ENCODE data around the gene ATP6V0A4.
A peak's percentile ranks its signal among the peaks of the same experiment; 100 is the strongest.

ATP6V0A4 gene

DNA sequence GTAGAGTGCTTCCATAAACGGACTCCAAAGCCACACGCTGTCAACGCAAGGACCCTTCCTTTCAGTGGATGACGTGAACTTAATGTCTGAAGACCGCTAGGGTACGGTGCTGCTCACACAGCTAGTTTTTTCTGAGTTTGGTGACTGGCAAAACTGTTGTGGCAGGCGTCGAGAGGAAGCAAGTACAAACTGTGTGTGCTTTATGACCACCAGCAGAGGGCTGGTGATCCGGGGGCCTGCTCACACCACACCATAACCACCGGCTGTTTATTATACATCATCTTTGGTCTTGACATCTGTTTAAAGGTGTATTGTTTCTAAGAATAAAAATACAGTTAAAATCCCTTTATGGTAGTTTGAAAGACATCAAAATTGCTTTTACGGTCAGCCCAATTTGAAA is 37.1 kb upstream of the ATP6V0A4 start:
- no peaks in the 10 kb centered on the region for H3K9me2 ChIP-seq (ENCODE audit: low read depth, low read length)
- H3F3A ChIP-seq (ENCODE audit: insufficient read depth, low read length): no peaks in the 10 kb centered on the region
- no peak overlapping the region for H3K9ac ChIP-seq (ENCODE audit: low read length)
- TF ChIP-seq, protein P1, sequence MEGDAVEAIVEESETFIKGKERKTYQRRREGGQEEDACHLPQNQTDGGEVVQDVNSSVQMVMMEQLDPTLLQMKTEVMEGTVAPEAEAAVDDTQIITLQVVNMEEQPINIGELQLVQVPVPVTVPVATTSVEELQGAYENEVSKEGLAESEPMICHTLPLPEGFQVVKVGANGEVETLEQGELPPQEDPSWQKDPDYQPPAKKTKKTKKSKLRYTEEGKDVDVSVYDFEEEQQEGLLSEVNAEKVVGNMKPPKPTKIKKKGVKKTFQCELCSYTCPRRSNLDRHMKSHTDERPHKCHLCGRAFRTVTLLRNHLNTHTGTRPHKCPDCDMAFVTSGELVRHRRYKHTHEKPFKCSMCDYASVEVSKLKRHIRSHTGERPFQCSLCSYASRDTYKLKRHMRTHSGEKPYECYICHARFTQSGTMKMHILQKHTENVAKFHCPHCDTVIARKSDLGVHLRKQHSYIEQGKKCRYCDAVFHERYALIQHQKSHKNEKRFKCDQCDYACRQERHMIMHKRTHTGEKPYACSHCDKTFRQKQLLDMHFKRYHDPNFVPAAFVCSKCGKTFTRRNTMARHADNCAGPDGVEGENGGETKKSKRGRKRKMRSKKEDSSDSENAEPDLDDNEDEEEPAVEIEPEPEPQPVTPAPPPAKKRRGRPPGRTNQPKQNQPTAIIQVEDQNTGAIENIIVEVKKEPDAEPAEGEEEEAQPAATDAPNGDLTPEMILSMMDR (IDR thresholded peaks at IDR 0.05; ENCODE audit: low read length): peak; percentile 43
- TF ChIP-seq EZH2 (IDR thresholded peaks at IDR 0.05; ENCODE audit: borderline replicate concordance, low read length): no peak
- H3K4me3 ChIP-seq (ENCODE audit: low read depth, low read length, poor library complexity, severe bottlenecking): no peak overlapping the region
- no peaks in the 10 kb centered on the region for H3K9me3 ChIP-seq (ENCODE audit: low read length)
- no peaks in the 10 kb centered on the region for H4K20me1 ChIP-seq (ENCODE audit: insufficient read depth, low read length)
- H3K4me1 ChIP-seq (ENCODE audit: insufficient read depth, low read length, severe bottlenecking): no peaks in the 10 kb centered on the region
- no peak overlapping the region for H2AFZ ChIP-seq (ENCODE audit: low read length)
- H3K36me3 ChIP-seq (ENCODE audit: insufficient read depth, low read length): no peaks in the 10 kb centered on the region
- no peak overlapping the region for H3K27ac ChIP-seq (ENCODE audit: low read depth, low read length, poor library complexity, severe bottlenecking)
- no peaks in the 10 kb centered on the region for H3K27me3 ChIP-seq (ENCODE audit: insufficient read depth, low read length)
- no peak overlapping the region for H3K4me2 ChIP-seq (ENCODE audit: low read length)
- no peaks in the 10 kb centered on the region for H3K79me2 ChIP-seq (ENCODE audit: insufficient read depth, low read length)

DNA sequence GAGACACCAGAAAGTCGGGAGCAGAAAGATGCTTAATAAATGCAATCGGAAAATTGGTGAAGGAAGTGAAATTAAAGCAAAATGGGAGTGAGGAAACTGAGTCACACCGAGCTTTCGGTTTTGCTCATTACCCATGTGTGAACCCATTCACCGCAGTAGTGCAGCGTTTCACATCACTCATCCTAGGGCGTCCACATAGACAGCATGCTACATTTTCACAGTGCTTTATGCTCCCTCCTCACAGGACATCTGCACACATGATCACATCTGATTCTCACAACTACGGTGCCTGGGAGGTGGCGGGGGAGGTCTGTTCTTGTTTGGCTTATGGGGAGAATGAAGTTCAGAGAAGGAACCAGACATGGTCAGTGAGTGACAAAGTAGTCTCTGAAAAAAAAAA is 36.6 kb upstream of the ATP6V0A4 start:
- Histone ChIP-seq H2AFZ (ENCODE audit: low read length) (no peak overlapping the region), H3K9me3 (ENCODE audit: low read length) (no peaks in the 10 kb centered on the region), H3K9ac (ENCODE audit: low read length) (no peak overlapping the region), H3K9me2 (ENCODE audit: low read depth, low read length) (no peaks in the 10 kb centered on the region), H3F3A (ENCODE audit: insufficient read depth, low read length) (no peaks in the 10 kb centered on the region), H3K4me1 (ENCODE audit: insufficient read depth, low read length, severe bottlenecking) (no peaks in the 10 kb centered on the region), H3K79me2 (ENCODE audit: insufficient read depth, low read length) (no peaks in the 10 kb centered on the region), H3K27ac (ENCODE audit: low read depth, low read length, poor library complexity, severe bottlenecking) (no peak overlapping the region), H3K36me3 (ENCODE audit: insufficient read depth, low read length) (no peaks in the 10 kb centered on the region), H3K27me3 (ENCODE audit: insufficient read depth, low read length) (no peaks in the 10 kb centered on the region), H3K4me2 (ENCODE audit: low read length) (no peak overlapping the region), H3K4me3 (ENCODE audit: low read depth, low read length, poor library complexity, severe bottlenecking) (no peak overlapping the region), H4K20me1 (ENCODE audit: insufficient read depth, low read length) (no peaks in the 10 kb centered on the region)
- TF ChIP-seq EZH2 (IDR thresholded peaks at IDR 0.05; ENCODE audit: borderline replicate concordance, low read length): no peak
- TF ChIP-seq, protein P1 (IDR thresholded peaks at IDR 0.05; ENCODE audit: low read length): no peak

DNA sequence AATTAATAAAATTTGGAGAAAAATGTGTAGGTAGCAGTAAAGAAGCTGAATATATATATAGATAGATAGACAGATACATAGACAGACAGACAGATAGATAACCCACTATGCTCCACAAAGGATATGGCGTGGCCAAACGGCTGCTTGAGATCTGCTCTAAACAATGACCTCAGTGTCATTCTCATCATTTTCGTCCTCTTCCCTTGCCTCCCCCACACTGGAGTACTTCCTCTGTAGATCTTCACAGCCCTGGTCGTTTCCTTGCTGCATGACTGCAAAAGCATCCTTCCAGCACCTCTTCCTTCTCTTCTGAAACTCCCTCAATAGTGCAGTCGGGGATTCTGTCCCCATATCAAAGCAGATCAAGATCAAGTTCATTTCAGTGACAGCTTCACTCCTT is 35.6 kb upstream of the ATP6V0A4 start:
- Histone ChIP-seq H3K4me3 (ENCODE audit: low read depth, low read length, poor library complexity, severe bottlenecking) (no peak overlapping the region), H3K9ac (ENCODE audit: low read length) (no peak overlapping the region), H2AFZ (ENCODE audit: low read length) (no peak overlapping the region), H3K27me3 (ENCODE audit: insufficient read depth, low read length) (no peaks in the 10 kb centered on the region), H4K20me1 (ENCODE audit: insufficient read depth, low read length) (no peaks in the 10 kb centered on the region), H3K27ac (ENCODE audit: low read depth, low read length, poor library complexity, severe bottlenecking) (no peak overlapping the region), H3K4me1 (ENCODE audit: insufficient read depth, low read length, severe bottlenecking) (no peaks in the 10 kb centered on the region), H3K36me3 (ENCODE audit: insufficient read depth, low read length) (no peaks in the 10 kb centered on the region), H3F3A (ENCODE audit: insufficient read depth, low read length) (no peaks in the 10 kb centered on the region), H3K9me3 (ENCODE audit: low read length) (no peaks in the 10 kb centered on the region), H3K79me2 (ENCODE audit: insufficient read depth, low read length) (no peaks in the 10 kb centered on the region), H3K9me2 (ENCODE audit: low read depth, low read length) (no peaks in the 10 kb centered on the region), H3K4me2 (ENCODE audit: low read length) (no peak overlapping the region)
- no peak for TF ChIP-seq EZH2 (IDR thresholded peaks at IDR 0.05; ENCODE audit: borderline replicate concordance, low read length)
- TF ChIP-seq, protein P1 (IDR thresholded peaks at IDR 0.05; ENCODE audit: low read length): no peak
